ENCODE results near the gene TACC3.

DNA sequence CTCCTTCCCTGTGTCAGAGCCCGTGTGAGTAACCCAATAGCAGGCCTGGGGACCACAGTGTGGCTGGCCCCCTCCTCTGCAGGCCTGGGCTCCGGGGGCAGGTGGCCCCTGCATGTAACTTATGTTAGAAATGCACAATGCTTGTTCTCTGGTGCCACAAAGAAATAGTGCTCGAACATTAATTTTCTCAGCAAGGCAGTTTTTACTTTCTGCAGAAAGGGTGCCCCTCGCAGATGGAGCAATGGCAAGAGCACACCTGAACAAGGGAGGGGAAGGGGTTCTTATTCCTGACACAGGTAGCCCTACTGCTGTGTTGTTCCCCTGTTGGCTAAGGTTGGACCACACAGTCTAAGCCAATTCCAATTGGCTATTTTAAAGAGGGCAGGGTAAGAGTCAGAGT lies 17.1 kb downstream of the TACC3 start:
- TF ChIP-seq ZNF311 (tag by site-specific recombination; IDR thresholded peaks at IDR 0.05; ENCODE audit: borderline replicate concordance): no peak
- TF ChIP-seq, protein P1, sequence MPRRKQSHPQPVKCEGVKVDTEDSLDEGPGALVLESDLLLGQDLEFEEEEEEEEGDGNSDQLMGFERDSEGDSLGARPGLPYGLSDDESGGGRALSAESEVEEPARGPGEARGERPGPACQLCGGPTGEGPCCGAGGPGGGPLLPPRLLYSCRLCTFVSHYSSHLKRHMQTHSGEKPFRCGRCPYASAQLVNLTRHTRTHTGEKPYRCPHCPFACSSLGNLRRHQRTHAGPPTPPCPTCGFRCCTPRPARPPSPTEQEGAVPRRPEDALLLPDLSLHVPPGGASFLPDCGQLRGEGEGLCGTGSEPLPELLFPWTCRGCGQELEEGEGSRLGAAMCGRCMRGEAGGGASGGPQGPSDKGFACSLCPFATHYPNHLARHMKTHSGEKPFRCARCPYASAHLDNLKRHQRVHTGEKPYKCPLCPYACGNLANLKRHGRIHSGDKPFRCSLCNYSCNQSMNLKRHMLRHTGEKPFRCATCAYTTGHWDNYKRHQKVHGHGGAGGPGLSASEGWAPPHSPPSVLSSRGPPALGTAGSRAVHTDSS (tag by site-specific recombination; IDR thresholded peaks at IDR 0.05): no peak
- no peak for TF ChIP-seq ZNF23 (tag by site-specific recombination; IDR thresholded peaks at IDR 0.05; ENCODE audit: borderline replicate concordance)
- TF ChIP-seq KLF7 (tag by site-specific recombination; IDR thresholded peaks at IDR 0.05; ENCODE audit: borderline replicate concordance): no peak
- TF ChIP-seq, protein P2, sequence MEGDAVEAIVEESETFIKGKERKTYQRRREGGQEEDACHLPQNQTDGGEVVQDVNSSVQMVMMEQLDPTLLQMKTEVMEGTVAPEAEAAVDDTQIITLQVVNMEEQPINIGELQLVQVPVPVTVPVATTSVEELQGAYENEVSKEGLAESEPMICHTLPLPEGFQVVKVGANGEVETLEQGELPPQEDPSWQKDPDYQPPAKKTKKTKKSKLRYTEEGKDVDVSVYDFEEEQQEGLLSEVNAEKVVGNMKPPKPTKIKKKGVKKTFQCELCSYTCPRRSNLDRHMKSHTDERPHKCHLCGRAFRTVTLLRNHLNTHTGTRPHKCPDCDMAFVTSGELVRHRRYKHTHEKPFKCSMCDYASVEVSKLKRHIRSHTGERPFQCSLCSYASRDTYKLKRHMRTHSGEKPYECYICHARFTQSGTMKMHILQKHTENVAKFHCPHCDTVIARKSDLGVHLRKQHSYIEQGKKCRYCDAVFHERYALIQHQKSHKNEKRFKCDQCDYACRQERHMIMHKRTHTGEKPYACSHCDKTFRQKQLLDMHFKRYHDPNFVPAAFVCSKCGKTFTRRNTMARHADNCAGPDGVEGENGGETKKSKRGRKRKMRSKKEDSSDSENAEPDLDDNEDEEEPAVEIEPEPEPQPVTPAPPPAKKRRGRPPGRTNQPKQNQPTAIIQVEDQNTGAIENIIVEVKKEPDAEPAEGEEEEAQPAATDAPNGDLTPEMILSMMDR (tag by site-specific recombination; IDR thresholded peaks at IDR 0.05): no peak
- no peak for TF ChIP-seq BCL11A (tag by site-specific recombination; IDR thresholded peaks at IDR 0.05; ENCODE audit: low read depth)
- TF ChIP-seq HOXC10 (CRISPR knock-in tag; IDR thresholded peaks at IDR 0.05): no peak
- TF ChIP-seq ZNF37A (tag by site-specific recombination; IDR thresholded peaks at IDR 0.05): no peak
- no peak for TF ChIP-seq ATF2 (tag by site-specific recombination; IDR thresholded peaks at IDR 0.05; ENCODE audit: low read depth)
- no peak for TF ChIP-seq ELK4 (IDR thresholded peaks at IDR 0.05; ENCODE audit: borderline replicate concordance, low read depth, low read length)

All from HEK293 (cell line).